ENCODE measurements around the gene TNFRSF18.

GRCh38 chr1:1157914-1158710 lies 48.3 kb downstream of the TNFRSF18 start:
- TF ChIP-seq CTCF (IDR thresholded peaks at IDR 0.05; ENCODE audit: low read length) (no peak), EZH2 (optimal IDR thresholded peaks at IDR 0.05; ENCODE audit: low read depth, low read length) (no peak)
